Effector memory CD4-positive, alpha-beta T cell (primary cell): ENCODE measurements around the gene CD164L2.
"Not testable (repeated sequence)": the region's sequence is repeated elsewhere in the genome, so short reads cannot be mapped to it uniquely, and the experiment has no call there.

ENCODE experiments used
- DNase-seq, 3 donors: peaks; one replicate each; pipeline ENCODE4 v3.0.0-alpha.2; 2020
- H3K27ac ChIP-seq: 2 replicates; pipeline ENCODE4 v1.7.0; 2013; ENCODE audit warnings: mild to moderate bottlenecking, low read length, moderate library complexity; ENCODE audit not compliant: insufficient read depth, poor library complexity, severe bottlenecking
- H3K27me3 ChIP-seq: replicated peaks from 2 replicates; pipeline ENCODE4 v1.7.0; 2013; ENCODE audit warnings: mild to moderate bottlenecking, low read length; ENCODE audit not compliant: insufficient read depth, control insufficient read depth, poor library complexity, severe bottlenecking
- H3K36me3 ChIP-seq: 2 replicates; pipeline ENCODE4 v1.7.0; 2013; ENCODE audit warnings: mild to moderate bottlenecking, low read length, moderate library complexity; ENCODE audit not compliant: control insufficient read depth, insufficient read depth
- H3K4me1 ChIP-seq: 2 replicates; pipeline ENCODE4 v1.7.0; 2013; ENCODE audit warnings: low read length, mild to moderate bottlenecking; ENCODE audit not compliant: control insufficient read depth, insufficient read depth, poor library complexity, severe bottlenecking
- H3K4me3 ChIP-seq: 2 replicates; pipeline ENCODE4 v1.7.0; 2013; ENCODE audit warnings: low read length, low read depth, mild to moderate bottlenecking; ENCODE audit not compliant: insufficient read depth, poor library complexity, severe bottlenecking
- H3K9me3 ChIP-seq: 2 replicates; pipeline ENCODE4 v1.7.0; 2013; ENCODE audit warnings: mild to moderate bottlenecking, low read length, moderate library complexity; ENCODE audit not compliant: control insufficient read depth
- total RNA-seq, 3 donors: gene quantifications; one replicate each; lab custom pipeline; 2026; lab: John Stamatoyannopoulos, UW

CD164L2 gene
- total RNA-seq, result 0 to 0.19 (median 0) reads per million in 3 donors

DNA sequence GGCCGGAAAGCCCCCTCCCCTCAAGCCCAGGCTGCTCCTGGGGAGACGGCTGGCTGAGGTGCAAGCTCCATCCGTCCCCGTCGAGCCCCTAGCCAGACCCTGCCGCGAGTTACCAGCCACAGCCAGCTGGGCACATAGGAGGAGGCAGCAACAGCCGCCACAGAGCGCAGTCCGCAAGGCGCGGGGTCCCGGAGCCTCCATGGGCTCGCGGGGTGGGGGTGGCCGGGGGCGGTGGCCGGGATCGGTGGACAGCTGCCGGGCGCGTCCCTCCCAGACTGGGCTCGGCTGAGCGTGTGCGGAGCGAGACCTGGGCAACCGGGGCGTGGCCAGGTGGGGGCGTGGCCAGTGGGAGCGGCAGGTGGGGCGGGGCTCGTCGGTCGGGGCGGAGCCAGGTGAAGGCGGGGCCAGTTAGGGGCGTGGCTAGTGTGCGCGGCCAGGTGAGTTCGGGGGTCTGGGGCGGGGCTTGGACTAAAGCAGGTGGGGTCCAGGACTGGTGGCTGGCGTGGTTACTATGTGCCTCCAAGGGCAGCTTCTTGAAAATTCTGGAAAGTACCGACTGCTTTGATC, at the start of gene CD164L2:
CD164L2 (minus strand) TSS at position 295 of the 567 bp plus-strand sequence; CDS start at position 201, 94 bp downstream.
- Histone ChIP-seq H3K27me3 (no peaks in the 10 kb centered on the region), H3K9me3 (no peaks in the 10 kb centered on the region)
- DNase-seq, result peak in 2 of 3 donors; percentile 32 to 45

DNA sequence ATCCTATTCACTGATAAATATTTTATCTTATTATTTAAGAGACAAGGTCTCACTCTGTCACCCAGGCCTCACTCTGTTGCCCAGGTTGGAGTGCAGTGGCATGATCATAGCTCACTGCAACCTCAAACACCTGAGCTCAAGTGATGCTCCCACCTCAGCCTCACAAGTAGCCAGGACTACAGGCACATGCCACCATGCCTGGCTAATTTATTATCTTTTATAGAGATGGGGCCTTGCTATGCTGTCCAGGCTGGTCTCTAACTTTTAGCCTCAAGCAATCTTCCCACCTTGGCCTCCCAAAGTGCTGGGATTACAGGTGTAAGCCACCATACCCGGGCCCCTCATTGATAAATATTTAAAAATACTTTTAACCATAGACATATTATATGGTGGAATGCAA, 49.6 kb upstream of the CD164L2 start:
- not testable (repeated sequence) for DNase-seq, H3K4me3 ChIP-seq, H3K27me3 ChIP-seq, H3K36me3 ChIP-seq, H3K9me3 ChIP-seq
- Histone ChIP-seq H3K4me1 (peaks cover 66% of the 10 kb centered on the region), H3K27ac (peak overlapping the region; percentile 16)

More for the DNA sequence above, at the start of gene CD164L2:
- H3K27ac ChIP-seq, result no peak within 1 kb of the TSS
- H3K4me3 ChIP-seq, result no peak within 1 kb of the TSS
- no peaks in the 10 kb centered on the region for H3K4me1 ChIP-seq
- H3K36me3 ChIP-seq, result no peaks in the 10 kb centered on the region

- no peak overlapping the region for H3K4me3 ChIP-seq
- H3K27me3 ChIP-seq, result no peaks in the 10 kb centered on the region
- no peaks in the 10 kb centered on the region for H3K9me3 ChIP-seq
- peak overlapping the region; percentile 54 for H3K27ac ChIP-seq
- DNase-seq, result no peak
- H3K4me1 ChIP-seq, result peaks cover 58% of the 10 kb centered on the region
- peaks cover 4% of the 10 kb centered on the region for H3K36me3 ChIP-seq
Measured at GRCh38 chr1:27431601-27431940, 48.4 kb upstream of the CD164L2 start.

DNA sequence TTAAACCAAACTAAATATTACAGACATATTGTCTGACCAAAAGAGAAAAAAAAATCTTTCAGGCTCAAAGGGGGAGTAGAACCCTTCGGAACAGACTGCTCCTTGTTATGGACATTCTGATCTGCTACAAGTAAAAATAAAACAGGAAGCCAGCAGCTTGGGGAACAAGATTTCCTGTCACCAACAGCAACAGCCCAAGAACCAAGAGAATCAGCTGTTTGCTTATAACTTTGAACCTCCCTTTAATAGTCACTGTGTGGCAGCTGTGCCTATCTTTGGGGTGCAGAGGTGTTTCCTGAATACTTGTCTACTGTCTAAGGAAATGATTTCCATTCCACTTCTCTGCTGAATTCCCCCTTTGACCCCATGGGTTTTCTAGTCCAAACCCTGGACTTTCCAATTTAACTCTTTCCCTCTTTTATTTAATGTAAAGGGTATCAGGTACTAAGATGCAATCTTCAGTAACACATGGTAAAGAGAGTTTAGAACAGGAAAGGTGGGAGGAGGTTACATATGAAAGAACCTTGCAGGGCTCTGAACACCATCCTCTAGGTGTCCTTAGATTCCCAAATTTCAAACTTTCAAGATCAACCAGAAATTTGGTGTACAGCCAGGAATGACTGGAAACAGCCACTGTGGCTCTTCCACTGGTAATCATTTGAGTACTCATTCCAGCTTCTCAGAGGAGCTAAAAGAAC, 47.9 kb upstream of the CD164L2 start:
- Histone ChIP-seq H3K36me3 (peaks cover 8% of the 10 kb centered on the region), H3K27ac (peak overlapping the region; percentile 54), H3K27me3 (no peaks in the 10 kb centered on the region), H3K4me3 (peak overlapping the region; percentile 4), H3K9me3 (no peaks in the 10 kb centered on the region), H3K4me1 (peaks cover 54% of the 10 kb centered on the region)
- peak in 1 of 3 donors; percentile 14 for DNase-seq

DNA sequence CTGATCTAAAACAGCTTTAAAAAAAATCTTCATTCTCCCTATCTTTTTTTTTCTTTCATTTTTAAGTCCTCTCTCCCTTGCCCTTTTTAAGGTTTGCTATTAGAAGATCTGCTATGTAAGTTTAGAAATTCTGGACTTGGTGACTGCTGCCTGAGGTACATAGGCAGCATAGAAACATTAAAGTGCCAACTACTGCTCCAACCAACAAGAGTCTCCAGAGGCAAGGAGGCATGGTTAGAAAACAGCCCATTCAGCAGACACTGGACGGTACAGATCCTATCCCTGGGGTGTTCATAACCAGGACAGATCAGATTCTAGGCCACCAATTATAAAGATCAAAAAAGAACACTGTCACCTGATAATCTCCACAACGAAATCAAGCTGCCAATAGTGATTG, 45.9 kb upstream of the CD164L2 start:
- Histone ChIP-seq H3K4me1 (peaks cover 41% of the 10 kb centered on the region), H3K27me3 (no peaks in the 10 kb centered on the region), H3K27ac (peak overlapping the region; percentile 55), H3K4me3 (peak overlapping the region; percentile 29), H3K9me3 (no peaks in the 10 kb centered on the region), H3K36me3 (peaks cover 10% of the 10 kb centered on the region)
- DNase-seq, result no peak

DNA sequence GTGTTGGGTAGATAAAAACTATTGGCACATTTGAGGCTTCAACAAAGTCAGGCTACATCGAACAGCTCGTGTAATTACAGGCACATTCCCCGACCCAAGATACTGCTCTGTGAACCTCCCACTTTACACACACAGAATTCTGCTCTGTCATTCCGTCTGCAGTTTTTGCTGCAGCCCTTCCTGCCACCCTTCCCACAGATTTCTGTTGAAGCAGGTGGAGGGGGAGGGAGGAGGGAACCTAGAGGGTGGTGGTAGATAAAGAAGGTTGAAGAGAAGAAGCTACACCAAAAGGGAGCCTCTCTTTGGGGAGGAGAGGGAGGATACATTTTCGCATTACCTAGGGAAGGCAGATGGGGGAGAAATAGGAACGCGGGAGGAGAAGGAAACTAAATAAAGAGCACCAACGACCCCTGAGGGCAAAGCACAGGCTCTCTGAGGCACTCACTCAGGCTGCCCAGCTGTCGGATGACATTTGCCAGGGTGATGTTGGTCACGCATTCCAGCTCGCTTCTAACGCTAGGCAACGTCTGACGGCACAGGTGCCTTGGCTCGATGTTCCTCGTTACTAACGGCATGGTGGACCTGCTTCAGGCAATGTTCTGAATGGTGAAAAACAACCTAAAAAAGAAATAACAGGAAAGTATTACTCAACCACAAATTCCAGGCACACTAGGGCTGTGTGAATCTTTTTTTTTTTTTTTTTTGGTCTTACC, 45.3 kb upstream of the CD164L2 start:
- H3K27ac ChIP-seq, result peak overlapping the region; percentile 55
- peaks cover 10% of the 10 kb centered on the region for H3K36me3 ChIP-seq
- DNase-seq, result no peak
- peak overlapping the region; percentile 20 for H3K4me3 ChIP-seq
- peaks cover 40% of the 10 kb centered on the region for H3K4me1 ChIP-seq
- H3K9me3 ChIP-seq, result no peaks in the 10 kb centered on the region
- H3K27me3 ChIP-seq, result no peaks in the 10 kb centered on the region

DNA sequence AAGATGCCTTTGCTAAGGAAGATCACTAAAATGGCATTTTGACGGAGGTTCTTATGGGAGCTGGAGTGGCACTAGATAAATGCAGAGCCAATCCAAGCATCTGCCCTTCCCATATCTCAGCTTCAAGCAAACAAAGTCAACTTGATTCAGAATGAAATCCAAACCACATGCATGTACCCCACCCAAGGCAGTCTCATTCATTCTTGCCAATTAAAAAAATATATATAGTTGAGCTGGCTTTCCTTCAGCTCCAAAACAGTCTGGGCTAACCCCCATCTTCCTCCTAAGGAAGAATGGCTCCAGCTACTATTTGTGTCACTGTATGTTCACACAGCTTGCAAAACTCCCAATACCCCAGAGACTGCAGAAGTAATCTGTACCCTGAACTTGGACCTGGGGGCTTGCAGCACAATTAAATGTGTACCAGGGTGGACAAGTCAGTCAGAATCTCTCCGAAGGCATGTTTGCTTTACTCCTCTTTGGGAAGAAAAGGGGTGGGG, 44.7 kb upstream of the CD164L2 start:
- H3K9me3 ChIP-seq, result no peaks in the 10 kb centered on the region
- DNase-seq, result no peak
- H3K36me3 ChIP-seq, result peaks cover 10% of the 10 kb centered on the region
- no peak overlapping the region for H3K4me3 ChIP-seq
- H3K27ac ChIP-seq, result no peak overlapping the region
- peaks cover 40% of the 10 kb centered on the region for H3K4me1 ChIP-seq
- H3K27me3 ChIP-seq, result no peaks in the 10 kb centered on the region

GRCh38 chr1:27427329-27427728, 44.2 kb upstream of the CD164L2 start:
- DNase-seq, result no peak
- no peak overlapping the region for H3K4me3 ChIP-seq

DNA sequence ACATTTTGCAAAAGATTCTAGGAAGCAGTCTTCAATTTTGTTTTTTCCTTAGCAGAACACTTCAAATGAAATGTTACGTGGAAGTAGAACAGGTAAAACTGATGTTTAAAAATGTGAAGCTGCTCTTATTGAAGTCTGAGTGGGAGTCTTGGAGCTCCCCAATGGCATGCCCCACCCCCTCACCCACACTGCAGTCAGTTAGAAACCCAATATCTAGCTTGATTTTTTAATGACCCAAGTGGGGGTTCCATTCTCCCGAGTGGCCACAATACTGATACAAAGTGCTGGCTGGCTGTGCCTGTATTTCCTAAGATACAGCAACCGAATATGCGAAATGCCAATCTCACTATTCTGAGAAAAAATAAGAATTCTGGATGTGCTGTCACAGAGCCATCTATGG, 40.6 kb upstream of the CD164L2 start:
- H3K27ac ChIP-seq, result no peak overlapping the region
- no peaks in the 10 kb centered on the region for H3K9me3 ChIP-seq
- H3K27me3 ChIP-seq, result no peaks in the 10 kb centered on the region
- H3K36me3 ChIP-seq, result peaks cover 10% of the 10 kb centered on the region
- no peak for DNase-seq
- H3K4me3 ChIP-seq, result no peak overlapping the region
- H3K4me1 ChIP-seq, result peaks cover 15% of the 10 kb centered on the region

More at GRCh38 chr1:27427329-27427728, 44.2 kb upstream of the CD164L2 start:
- Histone ChIP-seq H3K27ac (no peak overlapping the region), H3K9me3 (no peaks in the 10 kb centered on the region), H3K4me1 (peaks cover 36% of the 10 kb centered on the region), H3K27me3 (no peaks in the 10 kb centered on the region), H3K36me3 (peaks cover 10% of the 10 kb centered on the region)
